Measurements from ENCODE around the gene GIN1. TPM values are rescaled to one million over a fixed set of nuclear protein-coding genes. Genes with fewer than 3 reads are reported as not detected.
"Not testable (repeated sequence)": the region's sequence is repeated elsewhere in the genome, so short reads cannot be mapped to it uniquely, and the experiment has no call there.

The GIN1 gene
- total RNA-seq, 4 donors from 2014 or later = 8.6 to 14.9 (median 11.6) TPM

- Histone ChIP-seq H3K9me3 (no peaks in the 10 kb centered on the region), H3K4me1 (no peaks in the 10 kb centered on the region), H3K4me3 (replicated peaks in 1 of 3) (no peak overlapping the region), H3K27me3 (no peaks in the 10 kb centered on the region), H3K36me3 (no peaks in the 10 kb centered on the region), H3K27ac (no peak overlapping the region)
- TF ChIP-seq POLR2A (IDR thresholded peaks at IDR 0.05) (no peak), CTCF (IDR thresholded peaks at IDR 0.05) (no peak)
- WGBS, 2 donors = 44 to 52% methylated on average over 3 of the region's 3 CpGs
- intact Hi-C loops (cut with DNase I) = no loop called here
- no peak for DNase-seq
Measured at GRCh38 chr5:103060424-103060954, 59.4 kb downstream of the GIN1 start.

- Histone ChIP-seq H3K4me3 (replicated peaks in 1 of 3) (no peak overlapping the region), H3K27me3 (no peaks in the 10 kb centered on the region), H3K36me3 (no peaks in the 10 kb centered on the region), H3K9me3 (no peaks in the 10 kb centered on the region), H3K4me1 (no peaks in the 10 kb centered on the region), H3K27ac (no peak overlapping the region)
- WGBS, 2 donors = 90 to 91% methylated on average over 3 of the region's 3 CpGs
- DNase-seq = no peak
- intact Hi-C loops (cut with DNase I) = no loop called here
- no peak for TF ChIP-seq CTCF (IDR thresholded peaks at IDR 0.05)
- no peak for TF ChIP-seq POLR2A (IDR thresholded peaks at IDR 0.05)
Measured at GRCh38 chr5:103059525-103059924, 60.4 kb downstream of the GIN1 start.

- WGBS, 2 donors = 89% methylated on average over 7 of the region's 7 CpGs
- H3K27me3 ChIP-seq = no peaks in the 10 kb centered on the region
Measured at GRCh38 chr5:103057208-103058130, 62.5 kb downstream of the GIN1 start.

GRCh38 chr5:103046706-103047105, 73.2 kb downstream of the GIN1 start:
- not testable (repeated sequence) for H3K27ac ChIP-seq; H3K9me3 ChIP-seq; H3K27me3 ChIP-seq; H3K4me3 ChIP-seq (replicated peaks in 1 of 3); H3K4me1 ChIP-seq; H3K36me3 ChIP-seq; DNase-seq
- intact Hi-C loops (cut with DNase I) = loop anchor here (10.0 kb wide), 1 partner anchor 362 kb away; no protein-coding TSS in a partner anchor
- 94 to 95% methylated on average over 22 of the region's 22 CpGs for WGBS, 2 donors

More at GRCh38 chr5:103057208-103058130, 62.5 kb downstream of the GIN1 start:
- Histone ChIP-seq H3K9me3 (no peaks in the 10 kb centered on the region), H3K27ac (no peak overlapping the region), H3K4me1 (no peaks in the 10 kb centered on the region), H3K36me3 (no peaks in the 10 kb centered on the region), H3K4me3 (replicated peaks in 1 of 3) (no peak overlapping the region)
- intact Hi-C loops (cut with DNase I) = no loop called here
- DNase-seq = no peak
- TF ChIP-seq POLR2A (IDR thresholded peaks at IDR 0.05) (no peak), CTCF (IDR thresholded peaks at IDR 0.05) (no peak)

- no peaks in the 10 kb centered on the region for H3K36me3 ChIP-seq
- H3K9me3 ChIP-seq = no peaks in the 10 kb centered on the region
- no peaks in the 10 kb centered on the region for H3K27me3 ChIP-seq
- no peak overlapping the region for H3K27ac ChIP-seq
- intact Hi-C loops (cut with DNase I) = loop anchor here (10.0 kb wide), 1 partner anchor 356 kb away; no protein-coding TSS in a partner anchor
- no peaks in the 10 kb centered on the region for H3K4me1 ChIP-seq
- no peak overlapping the region for H3K4me3 ChIP-seq (replicated peaks in 1 of 3)
- no peak for DNase-seq
- no peak for TF ChIP-seq POLR2A (IDR thresholded peaks at IDR 0.05)
- TF ChIP-seq CTCF (IDR thresholded peaks at IDR 0.05) = peak; percentile 11 to 67 (median 45)
- 47 to 48% methylated on average over 4 of the region's 4 CpGs for WGBS, 2 donors
Measured at GRCh38 chr5:103041071-103041676, 78.8 kb downstream of the GIN1 start.

Measured in thyroid gland (tissue), 4 donors.